Mesothelial cell of epicardium (in vitro differentiated cells): ENCODE data around the gene GRID1. TPM values are rescaled to one million over a fixed set of nuclear protein-coding genes. Genes with fewer than 3 reads are reported as not detected.

Experiments
- DNase-seq, 2 experiments: peaks; one replicate each; pipeline ENCODE4 v3.0.0; 2021; ENCODE audit warnings: low spot score in 2 of 2; ENCODE audit not compliant: unreplicated experiment in 2 of 2
- H3K27ac Mint-ChIP-seq: 2 replicates; pipeline ENCODE4 v1.8.0; 2021; ENCODE audit warnings: mixed read lengths
- H3K27me3 Mint-ChIP-seq: 2 replicates; pipeline ENCODE4 v1.8.0; 2021; ENCODE audit warnings: low read depth, mixed read lengths
- H3K36me3 Mint-ChIP-seq: 2 replicates; pipeline ENCODE4 v1.8.0; 2021; ENCODE audit warnings: mixed read lengths
- H3K4me1 Mint-ChIP-seq: 2 replicates; pipeline ENCODE4 v1.8.0; 2021; ENCODE audit warnings: mixed read lengths
- H3K4me3 Mint-ChIP-seq: 2 replicates; pipeline ENCODE4 v1.8.0; 2021; ENCODE audit warnings: mild to moderate bottlenecking, moderate library complexity, mixed read lengths
- H3K9me3 Mint-ChIP-seq: 2 replicates; pipeline ENCODE4 v1.8.0; 2021; ENCODE audit warnings: mixed read lengths
- total RNA-seq: library from RNA; stranded (reverse); gene quantifications from 3 replicates; pipeline ENCODE4 v1.2.1, GENCODE V29; 2021
- TF ChIP-seq, protein P1 (sequence below): fragments of 200-600 bp; sonication (generic); IDR thresholded peaks from one replicate; pipeline ENCODE4 v1.5.0; 2021; ENCODE audit warnings: antibody characterized with exemption; ENCODE audit not compliant: unreplicated experiment

Gene GRID1
- total RNA-seq, 1 donor from 2014 or later: 0.22 TPM

- TF ChIP-seq, protein P1, sequence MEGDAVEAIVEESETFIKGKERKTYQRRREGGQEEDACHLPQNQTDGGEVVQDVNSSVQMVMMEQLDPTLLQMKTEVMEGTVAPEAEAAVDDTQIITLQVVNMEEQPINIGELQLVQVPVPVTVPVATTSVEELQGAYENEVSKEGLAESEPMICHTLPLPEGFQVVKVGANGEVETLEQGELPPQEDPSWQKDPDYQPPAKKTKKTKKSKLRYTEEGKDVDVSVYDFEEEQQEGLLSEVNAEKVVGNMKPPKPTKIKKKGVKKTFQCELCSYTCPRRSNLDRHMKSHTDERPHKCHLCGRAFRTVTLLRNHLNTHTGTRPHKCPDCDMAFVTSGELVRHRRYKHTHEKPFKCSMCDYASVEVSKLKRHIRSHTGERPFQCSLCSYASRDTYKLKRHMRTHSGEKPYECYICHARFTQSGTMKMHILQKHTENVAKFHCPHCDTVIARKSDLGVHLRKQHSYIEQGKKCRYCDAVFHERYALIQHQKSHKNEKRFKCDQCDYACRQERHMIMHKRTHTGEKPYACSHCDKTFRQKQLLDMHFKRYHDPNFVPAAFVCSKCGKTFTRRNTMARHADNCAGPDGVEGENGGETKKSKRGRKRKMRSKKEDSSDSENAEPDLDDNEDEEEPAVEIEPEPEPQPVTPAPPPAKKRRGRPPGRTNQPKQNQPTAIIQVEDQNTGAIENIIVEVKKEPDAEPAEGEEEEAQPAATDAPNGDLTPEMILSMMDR: no peak
- Mint-ChIP-seq H3K4me1 (no peaks in the 10 kb centered on the region), H3K27ac (no peak overlapping the region), H3K4me3 (no peak overlapping the region), H3K9me3 (peaks cover 32% of the 10 kb centered on the region), H3K27me3 (no peaks in the 10 kb centered on the region), H3K36me3 (no peaks in the 10 kb centered on the region)
- DNase-seq: no peak
Measured at GRCh38 chr10:86025509-86025908, 341.1 kb downstream of the GRID1 start.

DNA sequence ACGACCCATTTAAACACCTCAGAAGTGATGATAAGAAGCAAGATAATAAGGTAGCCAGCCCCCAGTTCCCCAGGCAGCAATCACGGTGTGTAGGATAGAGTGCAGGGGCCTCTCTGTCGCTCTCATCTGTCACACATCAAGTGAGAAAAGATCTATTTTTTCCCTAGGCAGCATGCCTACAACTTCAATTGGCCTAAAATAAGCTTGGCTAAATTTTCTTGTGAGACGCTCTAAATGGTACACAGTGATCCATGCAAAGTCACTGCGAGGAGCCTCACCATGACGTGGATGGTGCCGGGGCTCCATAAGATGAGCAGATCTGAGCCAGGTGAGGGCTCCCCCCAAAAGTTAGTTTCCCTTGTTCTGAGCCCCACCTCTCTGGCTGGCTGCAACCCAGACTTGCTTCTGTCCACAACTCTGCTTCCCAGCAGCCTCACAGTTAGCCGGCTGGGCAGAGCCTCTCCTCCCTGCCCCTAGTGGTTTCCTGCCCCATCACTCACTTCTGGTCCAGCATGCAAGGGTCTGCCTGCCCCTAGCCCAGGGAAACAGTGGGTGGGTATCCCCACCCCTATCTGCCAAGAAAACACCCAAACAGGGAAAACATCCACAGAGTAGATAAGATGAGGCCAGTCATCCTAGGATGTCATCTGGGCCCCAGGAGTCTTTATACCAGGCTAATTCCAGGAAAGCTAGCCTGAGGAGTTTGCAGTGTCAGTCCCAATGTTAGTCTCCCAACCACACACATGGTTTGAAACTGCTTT lies 342.1 kb downstream of the GRID1 start:
- Mint-ChIP-seq H3K27me3 (no peaks in the 10 kb centered on the region), H3K4me3 (no peak overlapping the region), H3K36me3 (no peaks in the 10 kb centered on the region), H3K9me3 (peaks cover 21% of the 10 kb centered on the region), H3K27ac (no peak overlapping the region), H3K4me1 (no peaks in the 10 kb centered on the region)
- no peak for DNase-seq
- TF ChIP-seq, protein P1: no peak

DNA sequence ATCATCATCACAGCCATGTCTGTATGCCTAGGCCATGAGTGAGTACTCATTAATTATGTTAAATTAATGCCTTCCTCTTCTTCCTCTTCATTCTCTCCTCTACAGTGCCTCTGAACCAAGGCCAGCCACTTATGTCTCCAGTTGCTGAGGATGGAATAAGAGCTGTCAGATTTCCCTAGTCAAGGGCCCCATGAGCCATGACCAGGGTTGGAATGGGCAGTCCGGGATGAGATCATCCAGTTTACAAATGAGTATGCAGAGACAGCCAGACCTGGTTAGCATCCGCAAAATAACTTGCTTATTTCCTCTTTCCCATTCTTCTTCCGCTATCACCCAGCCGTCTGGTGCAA lies 342.7 kb downstream of the GRID1 start:
- H3K36me3 Mint-ChIP-seq: no peaks in the 10 kb centered on the region
- TF ChIP-seq, protein P1: no peak
- no peak overlapping the region for H3K27ac Mint-ChIP-seq
- H3K27me3 Mint-ChIP-seq: no peaks in the 10 kb centered on the region
- no peak for DNase-seq
- H3K4me3 Mint-ChIP-seq: no peak overlapping the region
- no peaks in the 10 kb centered on the region for H3K4me1 Mint-ChIP-seq
- H3K9me3 Mint-ChIP-seq: peaks cover 16% of the 10 kb centered on the region

GRCh38 chr10:86023336-86023735 lies 343.3 kb downstream of the GRID1 start:
- Mint-ChIP-seq H3K36me3 (no peaks in the 10 kb centered on the region), H3K4me1 (no peaks in the 10 kb centered on the region)
- DNase-seq: no peak

GRCh38 chr10:86022906-86023305 lies 343.7 kb downstream of the GRID1 start:
- no peaks in the 10 kb centered on the region for H3K4me1 Mint-ChIP-seq
- no peak overlapping the region for H3K4me3 Mint-ChIP-seq

More at GRCh38 chr10:86023336-86023735, 343.3 kb downstream of the GRID1 start:
- H3K27ac Mint-ChIP-seq: no peak overlapping the region
- no peaks in the 10 kb centered on the region for H3K27me3 Mint-ChIP-seq
- TF ChIP-seq, protein P1: no peak
- H3K4me3 Mint-ChIP-seq: no peak overlapping the region
- peaks cover 13% of the 10 kb centered on the region for H3K9me3 Mint-ChIP-seq

More at GRCh38 chr10:86022906-86023305, 343.7 kb downstream of the GRID1 start:
- TF ChIP-seq, protein P1: no peak
- DNase-seq: no peak
- H3K27me3 Mint-ChIP-seq: no peaks in the 10 kb centered on the region
- H3K27ac Mint-ChIP-seq: no peak overlapping the region
- peaks cover 9% of the 10 kb centered on the region for H3K9me3 Mint-ChIP-seq
- H3K36me3 Mint-ChIP-seq: no peaks in the 10 kb centered on the region
